A549 treated with AZD2906 at 1 μM for 4 hours (cell line): Measurements from ENCODE around the gene OGT. TPM values are rescaled to one million over a fixed set of nuclear protein-coding genes. Genes with fewer than 3 reads are reported as not detected.

Source experiments
- total RNA-seq: library from RNA; stranded (reverse); fragments of 200-300 nt; extraction: Qiagen RNA extraction; gene quantifications from 5 replicates; pipeline ENCODE4 v1.2.3, GENCODE V29; 2022

OGT gene
- total RNA-seq = 28.9 to 42.9 TPM (median 37.1 TPM) in 5 replicates

GRCh38 chrX:71532753-71533425 lies at the start of gene OGT:
TSS of gene OGT (plus strand) at chrX:71533104. CDS start at chrX:71533300, 196 bp downstream.

GRCh38 chrX:71578253-71579135 lies 45.6 kb downstream of the OGT start, which contains the start of gene GCNA:
TSS of gene GCNA (plus strand) at chrX:71578437. CDS start at chrX:71580822, 2,385 bp downstream.

GRCh38 chrX:71618303-71618721 lies 85.4 kb downstream of the OGT start, which contains the start of gene CXCR3:
TSS of gene CXCR3 (minus strand) at chrX:71618511. CDS start at chrX:71618449, 62 bp downstream.

Other genes with a start within 250 kb of the OGT start
- 332 to 369 TPM (median 340 TPM) in 5 replicates for gene NONO, start 249.5 kb upstream of the OGT start, total RNA-seq
- gene ITGB1BP2, start 231.4 kb upstream of the OGT start, total RNA-seq = 0.29 to 0.78 TPM (median 0.64 TPM) in 5 replicates
- 12.5 to 19.4 TPM (median 15.4 TPM) in 5 replicates for gene TAF1, start 166.7 kb upstream of the OGT start, total RNA-seq
- gene GCNA, start 45.3 kb downstream of the OGT start, total RNA-seq = 1.6 to 1.9 TPM (median 1.7 TPM) in 5 replicates
- 0.05 to 0.11 TPM (median 0.07 TPM) in 4 of 5 replicates, not detected in the other for gene CXCR3, start 85.4 kb downstream of the OGT start, total RNA-seq
- gene CXorf49, start 185.2 kb downstream of the OGT start, total RNA-seq = not detected in 5 replicates
- not detected in 5 replicates for gene CXorf49B, start 230.2 kb downstream of the OGT start, total RNA-seq